ENCODE results near the gene TTN. TPM values are rescaled to one million over a fixed set of nuclear protein-coding genes. Genes with fewer than 3 reads are reported as not detected.

The TTN gene
- total RNA-seq, 1 experiment from 2014 or later, result 0.88 TPM

GRCh38 chr2:178819992-178820391 lies 12.8 kb upstream of the TTN start:
- DNase-seq (ENCODE audit: low spot score), result no peak
- in situ Hi-C loops (cut with HindIII; ENCODE audit: low sequenced_read_pairs), result no loop called here

GRCh38 chr2:178819147-178819875 lies 12.1 kb upstream of the TTN start:
- in situ Hi-C loops (cut with HindIII; ENCODE audit: low sequenced_read_pairs), result no loop called here
- no peak for DNase-seq (ENCODE audit: low spot score)

DNA sequence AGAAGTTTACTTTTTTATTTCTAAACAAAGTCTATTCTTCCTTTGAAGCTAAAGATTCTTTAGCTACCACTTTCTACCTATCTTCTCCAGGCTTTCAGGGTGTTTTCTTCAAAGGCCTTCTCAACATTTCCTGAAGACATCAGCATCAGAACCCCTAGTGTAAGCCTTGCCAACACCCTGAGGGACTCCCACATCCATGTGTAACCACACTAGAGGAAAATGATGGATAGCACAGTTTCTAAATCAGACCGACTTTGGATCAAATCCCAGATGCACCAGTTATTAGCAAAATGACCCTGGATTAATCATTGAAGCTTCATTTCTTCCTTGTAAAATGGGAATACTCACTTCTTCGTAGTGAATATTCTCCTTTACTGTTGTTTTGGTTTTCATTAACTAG lies 4.7 kb upstream of the TTN start:
- no peak for DNase-seq (ENCODE audit: low spot score)
- in situ Hi-C loops (cut with HindIII; ENCODE audit: low sequenced_read_pairs), result no loop called here

DNA sequence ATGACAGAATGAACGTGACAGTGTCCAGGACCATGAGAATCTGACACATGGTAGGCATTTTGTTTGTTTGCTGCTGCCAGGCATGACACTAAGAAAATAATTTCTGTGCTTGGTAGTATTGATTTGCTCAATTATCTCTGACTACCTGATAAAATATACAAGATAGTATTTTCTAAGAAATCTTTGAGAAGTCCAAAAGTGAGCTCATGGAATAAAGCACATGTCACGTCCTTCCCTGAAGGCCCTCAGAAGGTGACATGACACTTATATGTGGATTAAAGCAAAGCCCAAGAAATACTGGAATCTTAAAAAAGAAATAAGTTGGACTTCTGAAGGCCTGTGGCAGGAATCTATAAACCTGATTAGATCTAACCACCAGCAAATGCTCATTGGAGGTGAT lies 3.8 kb upstream of the TTN start:
- in situ Hi-C loops (cut with HindIII; ENCODE audit: low sequenced_read_pairs), result no loop called here
- no peak for DNase-seq (ENCODE audit: low spot score)

- in situ Hi-C loops (cut with HindIII; ENCODE audit: low sequenced_read_pairs), result no loop called here
- no peak for DNase-seq (ENCODE audit: low spot score)
Observed at GRCh38 chr2:178810422-178810821, 3.2 kb upstream of the TTN start.

- in situ Hi-C loops (cut with HindIII; ENCODE audit: low sequenced_read_pairs), result no loop called here
- DNase-seq (ENCODE audit: low spot score), result no peak
Observed at GRCh38 chr2:178806543-178806942, 680 bp downstream of the TTN start.

GRCh38 chr2:178805457-178805856 lies 1.8 kb downstream of the TTN start:
- in situ Hi-C loops (cut with HindIII; ENCODE audit: low sequenced_read_pairs), result no loop called here
- DNase-seq (ENCODE audit: low spot score), result no peak

GRCh38 chr2:178804791-178805190 lies 2.4 kb downstream of the TTN start:
- in situ Hi-C loops (cut with HindIII; ENCODE audit: low sequenced_read_pairs), result no loop called here
- DNase-seq (ENCODE audit: low spot score), result no peak

DNA sequence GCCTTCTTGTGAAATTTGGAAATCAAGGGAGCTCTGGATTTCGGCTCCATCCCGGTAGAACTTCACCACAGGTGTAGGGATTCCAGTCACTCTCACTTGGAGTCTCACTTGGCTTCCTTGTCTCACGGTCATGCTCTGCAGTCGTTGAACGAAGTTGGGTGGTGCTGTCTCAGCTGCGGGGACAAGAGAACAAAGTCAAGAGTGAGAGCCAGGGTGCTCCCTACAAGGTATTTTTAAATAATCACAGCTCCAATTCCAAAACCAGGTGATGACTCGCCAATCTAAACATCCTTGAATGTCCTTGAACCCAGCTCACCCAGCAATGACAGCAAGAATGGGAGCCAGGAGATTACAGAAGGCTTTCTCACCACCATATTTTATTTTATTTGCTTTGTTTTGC lies 6.7 kb downstream of the TTN start:
- no peak for DNase-seq (ENCODE audit: low spot score)
- in situ Hi-C loops (cut with HindIII; ENCODE audit: low sequenced_read_pairs), result no loop called here

DNA sequence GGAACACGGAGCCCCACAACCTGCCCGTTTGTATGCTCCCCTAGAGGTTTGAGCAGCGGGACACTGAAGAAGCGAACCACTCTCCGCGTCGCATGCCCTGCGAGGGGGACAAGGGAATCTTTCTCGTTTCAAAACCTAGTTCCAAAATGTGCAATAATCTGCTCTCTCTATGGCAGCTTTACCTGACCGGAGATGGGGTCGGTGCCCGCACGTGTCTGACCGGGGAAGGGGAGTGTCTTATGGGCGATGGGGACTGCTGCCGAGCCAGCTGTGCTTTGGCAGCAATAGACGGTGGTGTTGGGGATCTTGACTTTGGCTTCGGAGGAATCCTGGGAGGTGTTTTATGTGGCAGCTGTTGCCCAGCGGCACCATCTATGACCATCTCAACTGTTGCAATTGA lies 7.9 kb downstream of the TTN start:
- no peak for DNase-seq (ENCODE audit: low spot score)
- in situ Hi-C loops (cut with HindIII; ENCODE audit: low sequenced_read_pairs), result no loop called here

GRCh38 chr2:178796079-178796677 lies 11.0 kb downstream of the TTN start:
- in situ Hi-C loops (cut with HindIII; ENCODE audit: low sequenced_read_pairs), result no loop called here
- peak; percentile 8 for DNase-seq (ENCODE audit: low spot score)

GRCh38 chr2:178787934-178788333 lies 19.3 kb downstream of the TTN start:
- no peak for DNase-seq (ENCODE audit: low spot score)
- in situ Hi-C loops (cut with HindIII; ENCODE audit: low sequenced_read_pairs), result no loop called here

DNA sequence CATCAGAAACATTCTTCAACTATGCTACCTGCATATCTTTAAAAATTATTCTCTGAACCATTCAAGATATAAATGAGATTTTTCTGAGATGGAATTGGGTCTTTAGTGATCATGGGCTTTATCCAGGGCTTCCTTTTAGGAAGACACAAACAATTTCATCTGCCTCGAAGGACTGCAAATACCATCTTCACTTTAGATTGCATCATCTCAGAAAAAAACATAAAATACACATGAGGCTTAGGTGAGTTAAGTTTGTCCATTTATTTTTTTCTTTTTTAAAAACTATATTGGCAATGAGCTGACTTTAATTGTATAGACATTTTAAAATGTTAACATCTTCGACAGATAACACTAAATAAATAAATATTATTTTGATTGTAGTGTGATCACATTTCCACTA lies 20.1 kb downstream of the TTN start:
- in situ Hi-C loops (cut with HindIII; ENCODE audit: low sequenced_read_pairs), result no loop called here
- DNase-seq (ENCODE audit: low spot score), result no peak

DNA sequence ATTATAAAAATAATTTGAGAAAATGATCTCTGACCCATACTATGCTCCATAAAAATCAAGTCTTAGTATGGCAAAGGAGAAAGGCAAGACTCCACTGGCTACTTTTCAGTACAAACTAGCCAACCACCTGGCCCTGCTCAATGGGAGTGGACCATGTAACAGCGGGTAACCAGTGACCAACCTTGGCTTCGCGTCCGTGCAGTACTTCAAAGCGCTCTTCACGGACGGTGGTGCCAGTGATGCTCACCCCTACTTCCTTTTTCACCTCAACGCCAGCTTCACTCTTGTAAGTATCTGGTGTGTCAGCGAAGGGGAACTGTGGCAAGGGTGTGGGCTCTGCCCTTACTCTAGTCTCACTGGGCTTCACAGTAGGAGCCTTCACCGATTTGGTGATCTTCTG lies 23.3 kb downstream of the TTN start:
- in situ Hi-C loops (cut with HindIII; ENCODE audit: low sequenced_read_pairs), result no loop called here
- no peak for DNase-seq (ENCODE audit: low spot score)

- in situ Hi-C loops (cut with HindIII; ENCODE audit: low sequenced_read_pairs), result no loop called here
Observed at GRCh38 chr2:178782236-178782635, 25.0 kb downstream of the TTN start.

GRCh38 chr2:178777577-178777976 lies 29.6 kb downstream of the TTN start:
- in situ Hi-C loops (cut with HindIII; ENCODE audit: low sequenced_read_pairs), result no loop called here
- DNase-seq (ENCODE audit: low spot score), result no peak

More at GRCh38 chr2:178782236-178782635, 25.0 kb downstream of the TTN start:
- DNase-seq (ENCODE audit: low spot score), result no peak

DNA sequence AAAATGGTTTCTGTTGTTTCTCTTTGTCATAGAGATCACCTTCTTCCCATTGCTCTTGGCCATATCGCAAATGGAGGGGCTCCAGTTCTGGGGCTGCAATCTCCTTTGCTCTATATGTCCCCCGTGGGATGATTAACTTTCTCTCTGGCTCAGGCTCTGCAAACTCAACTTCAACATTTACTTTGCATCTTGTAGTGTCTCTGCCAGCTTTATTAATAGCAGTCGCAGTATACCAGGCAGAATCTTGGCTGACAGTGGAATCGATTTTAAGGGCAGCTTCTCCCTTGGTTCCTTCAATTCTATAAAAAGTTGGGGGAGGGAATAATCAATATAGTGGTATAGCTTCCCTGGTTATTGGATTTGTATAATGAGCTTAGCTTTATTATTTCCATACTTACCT lies 30.5 kb downstream of the TTN start:
- in situ Hi-C loops (cut with HindIII; ENCODE audit: low sequenced_read_pairs), result no loop called here
- DNase-seq (ENCODE audit: low spot score), result no peak

DNA sequence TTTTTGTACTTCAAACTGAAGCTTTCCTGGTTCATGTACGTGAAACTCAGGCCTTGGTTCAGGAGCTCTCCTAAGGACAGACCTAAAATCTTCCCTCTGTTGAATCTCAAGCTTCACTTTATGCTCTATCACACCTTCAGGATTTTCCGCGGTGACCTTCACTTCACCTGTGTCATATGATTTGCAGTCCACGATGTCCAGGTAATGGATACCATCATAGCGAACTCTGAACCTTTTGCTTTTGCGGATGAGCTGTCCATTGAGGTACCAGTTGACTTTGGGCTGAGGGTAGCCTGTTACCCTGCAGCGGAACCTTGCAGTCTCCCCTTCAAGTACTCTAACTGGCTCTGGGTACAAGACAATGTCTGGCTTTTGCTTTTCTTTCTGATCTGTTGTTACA lies 31.2 kb downstream of the TTN start:
- in situ Hi-C loops (cut with HindIII; ENCODE audit: low sequenced_read_pairs), result no loop called here
- DNase-seq (ENCODE audit: low spot score), result no peak

GRCh38 chr2:178770518-178770917 lies 36.7 kb downstream of the TTN start:
- no peak for DNase-seq (ENCODE audit: low spot score)
- in situ Hi-C loops (cut with HindIII; ENCODE audit: low sequenced_read_pairs), result no loop called here

DNA sequence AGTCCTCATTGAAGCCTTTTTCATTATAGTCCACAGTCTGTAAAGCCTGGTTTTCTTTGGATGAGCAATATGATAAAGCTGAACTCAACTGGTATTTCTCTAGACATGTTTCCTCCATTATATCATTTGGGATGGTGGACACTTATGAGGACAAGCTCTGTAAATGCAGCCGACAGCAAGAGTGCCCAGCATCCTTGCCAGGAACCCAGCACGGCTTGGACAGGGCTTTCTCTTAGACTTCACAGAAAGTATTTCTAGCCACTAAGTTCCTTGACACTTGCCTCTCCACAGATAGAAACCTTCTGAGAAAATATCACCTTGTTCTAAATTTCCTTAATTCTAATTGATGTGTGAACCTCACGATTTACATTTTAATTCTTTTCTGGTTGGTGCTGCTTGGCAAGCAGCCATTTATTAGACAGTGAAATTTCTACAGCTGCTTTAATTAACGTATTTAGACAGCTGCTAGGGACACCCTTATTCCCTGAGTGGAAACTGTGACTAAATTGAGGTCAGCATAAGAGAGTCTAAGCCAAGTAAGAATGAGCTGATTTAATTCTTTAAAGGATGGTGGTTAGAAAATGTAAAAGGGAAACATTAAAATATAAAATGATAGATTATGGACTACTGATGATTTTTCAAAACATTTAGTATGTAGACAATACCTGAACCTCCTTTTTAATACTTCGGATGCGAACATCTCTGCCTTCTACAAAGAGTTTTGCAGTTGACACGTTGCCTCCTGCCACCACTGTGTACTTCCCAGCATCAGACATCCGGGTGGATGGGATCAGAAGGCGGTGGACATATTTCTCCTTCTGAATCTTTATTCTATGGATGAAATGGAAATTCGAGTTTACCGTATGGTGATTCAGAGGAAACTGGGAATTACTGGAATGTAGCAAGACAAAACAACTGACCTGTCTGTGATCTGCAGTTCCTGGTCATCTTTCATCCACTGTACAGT lies 39.8 kb downstream of the TTN start:
- DNase-seq (ENCODE audit: low spot score), result peak; percentile 14
- in situ Hi-C loops (cut with HindIII; ENCODE audit: low sequenced_read_pairs), result no loop called here

Data from G401 (cell line).